HUDEP-2 (cell line): Measurements from ENCODE around the gene LGALS3BP.

ENCODE experiments used
- DNase-seq, 76 experiments: peaks; one replicate each; lab custom pipeline; 2025; ENCODE audit not compliant: unreplicated experiment in 76 of 76; lab: John Stamatoyannopoulos, UW

The LGALS3BP gene

DNA sequence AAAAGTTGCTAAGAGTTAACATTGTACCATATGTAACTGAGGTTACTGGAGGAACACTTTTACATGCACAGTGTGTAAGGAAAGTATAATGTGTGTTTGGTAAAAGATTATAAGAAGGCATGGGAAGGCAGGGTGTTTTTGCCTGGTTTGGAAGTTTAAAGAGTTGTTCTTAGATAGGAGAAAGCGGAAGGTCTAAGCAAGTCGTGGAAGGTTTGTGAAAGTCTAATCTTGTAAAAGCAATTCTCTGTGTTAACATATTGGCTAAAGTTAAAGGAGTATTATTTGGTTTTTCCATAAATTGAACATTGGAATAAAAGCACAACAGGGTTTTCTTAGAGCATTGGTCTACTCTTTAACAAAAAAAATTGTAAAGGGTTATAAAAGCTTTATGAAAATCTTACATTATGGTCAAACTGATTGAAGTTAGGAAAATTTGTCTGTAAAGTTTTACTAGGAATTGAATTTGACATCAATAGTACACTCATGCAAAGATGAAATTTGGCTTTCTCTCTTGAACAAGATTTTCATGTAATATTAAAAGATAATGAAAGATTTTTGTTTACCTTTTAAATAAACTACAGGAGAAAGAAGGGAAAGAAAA lies 34.5 kb upstream of the LGALS3BP start:
- no peak for DNase-seq

- no peak for DNase-seq
Observed at GRCh38 chr17:79012563-79013134, 32.9 kb upstream of the LGALS3BP start.

GRCh38 chr17:79011451-79012147 lies 31.9 kb upstream of the LGALS3BP start:
- no peak for DNase-seq

- DNase-seq: no peak
Observed at GRCh38 chr17:79010304-79010646, 30.6 kb upstream of the LGALS3BP start.

- DNase-seq: peak in 71 of 76 experiments; percentile 22 to 86 (median 68)
Observed at GRCh38 chr17:79009397-79010303, 29.9 kb upstream of the LGALS3BP start, which contains the start of gene CANT1. Gene CANT1, minus strand, starts transcription at chr17:79009764. Its CDS starts 12,142 bp downstream, at chr17:78997622.

DNA sequence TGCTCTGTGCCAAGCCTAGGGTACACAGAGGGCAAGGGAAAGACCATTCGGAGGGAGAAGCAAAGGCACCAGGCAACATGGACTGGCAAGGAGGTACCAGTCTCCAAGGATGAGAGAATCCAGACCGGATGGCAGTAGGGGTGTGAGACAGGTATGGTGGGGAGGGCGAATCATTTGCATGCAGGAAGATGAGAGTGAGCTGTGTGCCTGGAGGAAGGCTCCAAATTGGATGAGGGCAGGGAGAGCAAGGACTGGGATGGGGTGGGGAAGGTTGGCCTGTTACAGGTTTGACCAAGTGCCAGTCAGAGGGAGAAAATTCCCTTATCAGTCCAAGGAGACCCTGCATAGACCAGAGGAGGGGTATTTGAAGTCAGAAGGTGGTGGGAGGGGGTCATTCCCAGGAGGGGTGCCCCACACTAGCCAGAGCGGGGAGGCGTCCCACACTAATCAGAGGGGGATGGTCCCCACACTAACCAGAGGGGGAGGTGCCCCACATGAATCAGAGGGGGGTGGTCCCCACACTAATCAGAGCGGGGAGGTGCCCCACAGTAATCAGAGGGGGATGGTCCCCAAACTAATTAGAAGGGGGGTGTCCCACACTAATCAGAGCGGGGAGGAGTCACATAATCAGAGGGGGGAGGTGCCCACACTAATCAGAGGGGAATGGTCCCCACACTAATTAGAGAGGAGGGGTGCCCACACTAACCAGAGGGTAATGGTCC lies 29.1 kb upstream of the LGALS3BP start:
- no peak for DNase-seq

DNA sequence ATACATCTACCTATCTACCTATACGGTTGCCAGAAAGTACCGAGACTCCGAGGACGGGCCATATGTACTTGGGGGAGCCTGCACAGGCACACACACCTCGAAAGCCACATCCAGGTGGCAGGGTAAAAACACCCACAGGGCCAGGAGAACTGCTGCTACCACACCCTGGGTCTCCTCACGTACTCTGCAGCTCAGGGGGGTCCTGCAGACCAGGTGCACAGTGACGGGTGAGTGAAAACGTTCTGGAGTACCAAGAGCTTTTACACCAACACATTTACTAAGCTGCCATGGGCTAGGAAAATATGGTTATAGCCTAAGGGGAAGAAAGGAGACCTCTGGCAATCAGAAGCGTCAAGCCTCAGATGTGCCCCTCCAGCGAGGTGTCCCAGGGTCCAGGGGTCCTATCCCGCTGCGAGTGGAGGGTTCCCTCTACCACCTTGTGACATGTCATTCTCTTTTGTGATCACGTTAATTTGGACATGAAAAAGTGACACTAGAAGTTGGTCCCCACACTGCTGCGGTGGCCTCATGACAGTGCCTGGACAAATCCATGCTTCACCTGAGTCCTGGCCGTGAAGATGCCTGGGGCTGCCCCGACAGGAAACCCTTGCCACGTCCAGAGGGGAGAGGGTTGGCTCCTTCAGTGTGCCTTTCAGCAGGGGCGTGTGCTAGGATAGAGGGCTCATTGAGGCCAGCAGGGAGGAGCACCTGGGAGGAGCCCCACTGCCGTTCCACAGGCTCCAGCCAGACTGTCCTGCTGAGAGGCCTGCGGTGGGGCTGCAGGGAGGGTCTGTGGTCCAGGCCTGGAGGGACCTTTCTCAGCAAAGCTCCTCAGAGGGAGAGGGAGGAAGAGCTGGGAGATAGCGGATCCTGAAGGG lies 28.0 kb upstream of the LGALS3BP start:
- DNase-seq: no peak

- DNase-seq: no peak
Observed at GRCh38 chr17:79006794-79007503, 27.2 kb upstream of the LGALS3BP start.

- no peak for DNase-seq
Observed at GRCh38 chr17:79006046-79006445, 26.3 kb upstream of the LGALS3BP start.

DNA sequence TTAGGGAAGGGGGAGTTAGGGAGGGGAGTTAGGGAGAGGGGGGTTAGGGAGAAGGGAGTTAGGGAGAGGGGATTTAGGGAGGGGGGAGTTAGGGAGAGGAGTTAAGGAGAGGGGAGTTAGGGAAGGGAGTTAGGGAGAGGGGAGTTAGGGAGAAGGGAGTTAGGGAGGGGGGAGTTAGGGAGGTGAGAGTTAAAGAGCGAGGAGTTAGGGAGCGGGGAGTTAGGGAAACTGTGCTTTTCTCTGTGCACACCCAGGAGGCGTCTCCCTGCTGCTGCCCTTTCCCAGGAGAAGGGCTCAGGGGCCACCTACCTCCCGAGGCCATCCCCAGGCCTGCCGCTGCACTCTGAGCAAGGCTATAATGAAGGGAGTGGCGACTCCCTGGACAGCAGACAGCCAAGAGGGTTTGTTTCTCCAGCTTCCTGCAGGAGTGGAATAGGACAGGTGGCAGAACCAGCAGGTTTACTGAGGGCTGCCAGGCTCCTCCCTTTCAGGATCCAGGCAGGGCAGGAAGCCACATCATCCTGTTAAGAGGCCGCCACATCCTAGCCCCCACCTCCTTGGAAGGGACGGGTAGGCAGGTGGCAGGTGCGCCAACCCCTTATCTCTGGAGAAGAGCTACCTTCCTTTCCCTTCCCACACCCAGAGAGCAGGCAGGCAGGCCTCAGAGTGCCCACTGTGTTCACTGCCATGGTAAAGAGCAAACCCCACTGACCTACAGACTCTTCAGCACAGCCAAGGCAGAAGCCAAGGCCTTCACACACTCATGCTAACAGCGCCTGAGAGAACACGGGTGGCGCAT lies 25.5 kb upstream of the LGALS3BP start:
- no peak for DNase-seq

DNA sequence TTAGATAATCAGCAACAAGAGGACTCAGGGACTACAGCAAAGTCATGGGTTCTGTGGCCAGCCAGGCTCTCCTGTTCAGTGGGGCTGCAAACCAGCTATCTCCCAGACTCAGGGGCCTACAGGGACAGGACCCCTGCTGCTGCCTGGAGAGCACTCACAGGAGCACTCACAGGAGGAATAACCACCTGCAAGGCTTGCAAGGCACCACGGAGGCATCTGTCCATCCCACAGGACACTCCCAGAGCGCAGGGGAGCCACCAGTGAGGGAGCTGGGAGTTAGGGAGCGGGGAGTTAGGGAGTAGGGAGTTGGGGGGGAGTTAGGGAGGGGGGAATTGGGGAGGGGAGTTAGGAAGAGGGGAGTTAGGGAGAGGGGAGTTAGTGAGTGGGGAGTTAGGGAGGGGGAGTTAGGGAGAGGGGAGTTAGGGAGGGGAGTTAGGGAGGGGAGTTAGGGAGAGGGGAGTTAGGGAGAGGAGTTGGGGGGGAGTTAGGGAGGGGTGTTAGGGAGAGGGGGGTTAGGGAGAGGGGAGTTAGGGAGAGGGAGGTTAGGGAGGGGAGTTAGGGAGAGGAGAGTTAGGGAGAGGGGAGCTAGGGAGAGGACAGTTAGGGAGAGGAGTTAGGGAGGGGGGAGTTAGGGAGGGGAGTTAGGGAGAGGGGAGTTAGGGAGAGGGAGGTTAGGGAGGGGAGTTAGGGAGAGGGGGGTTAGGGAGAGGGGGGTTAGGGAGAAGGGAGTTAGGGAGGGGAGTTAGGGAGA lies 24.1 kb upstream of the LGALS3BP start:
- DNase-seq: no peak

GRCh38 chr17:79002796-79003593 lies 23.3 kb upstream of the LGALS3BP start:
- no peak for DNase-seq

DNA sequence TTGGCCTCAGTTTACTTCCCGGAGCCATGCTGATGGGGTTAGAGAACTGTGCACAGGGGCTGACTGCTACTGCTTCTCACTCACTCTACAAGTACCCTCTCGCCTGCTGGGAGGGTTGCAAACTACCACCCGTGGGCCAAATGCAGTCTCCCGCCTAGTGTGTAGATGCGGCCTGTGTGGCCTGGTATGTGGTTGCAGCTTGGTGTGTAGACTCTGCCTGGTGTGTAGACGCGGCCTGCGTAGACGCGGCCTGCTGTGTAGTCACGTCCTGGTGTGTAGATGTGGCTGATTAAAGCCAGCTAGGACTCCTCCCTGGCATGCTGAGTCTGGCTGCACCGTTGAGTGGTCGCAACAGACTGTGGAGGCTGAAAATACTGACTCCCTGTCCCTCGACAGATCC lies 22.6 kb upstream of the LGALS3BP start:
- DNase-seq: no peak

- DNase-seq: no peak
Observed at GRCh38 chr17:79001190-79002020, 21.7 kb upstream of the LGALS3BP start.

GRCh38 chr17:79000396-79001189 lies 20.9 kb upstream of the LGALS3BP start:
- DNase-seq: no peak
